Osteoblast (primary cell): ENCODE results near the gene PPARD. TPM values are rescaled to one million over a fixed set of nuclear protein-coding genes. Genes with fewer than 3 reads are reported as not detected.

Experiments used
- DNase-seq: peaks from one replicate; pipeline ENCODE4 v3.0.0; 2011; ENCODE audit warnings: low spot score, mixed read lengths; ENCODE audit not compliant: insufficient read length; ENCODE audit errors: missing footprints
- H2AFZ ChIP-seq: 2 replicates; pipeline ENCODE4 v1.6.0; 2011; ENCODE audit warnings: mild to moderate bottlenecking, low read length
- H3K27ac ChIP-seq: 2 replicates; pipeline ENCODE4 v1.5.1; 2011; ENCODE audit warnings: mild to moderate bottlenecking, low read depth, low read length, moderate library complexity
- H3K27me3 ChIP-seq: 2 replicates; pipeline ENCODE4 v1.6.0; 2012; ENCODE audit warnings: mild to moderate bottlenecking, control low read depth, inconsistent platforms, low read length, moderate library complexity; ENCODE audit not compliant: insufficient read depth
- H3K36me3 ChIP-seq: 2 replicates; pipeline ENCODE4 v1.5.1; 2011; ENCODE audit warnings: mild to moderate bottlenecking, low read length, control low read depth, moderate library complexity; ENCODE audit not compliant: insufficient read depth
- H3K4me1 ChIP-seq: 2 replicates; pipeline ENCODE4 v1.5.1; 2011; ENCODE audit warnings: mild to moderate bottlenecking, low read length, control low read depth, moderate library complexity; ENCODE audit not compliant: insufficient read depth
- H3K4me2 ChIP-seq: 2 replicates; pipeline ENCODE4 v1.6.0; 2011; ENCODE audit warnings: mild to moderate bottlenecking, low read length; ENCODE audit not compliant: insufficient read depth
- H3K4me3 ChIP-seq: fragments of 200-600 bp; sonication (generic); 3 replicates; pipeline ENCODE4 v1.5.1; 2012; ENCODE audit warnings: mild to moderate bottlenecking, low read length, inconsistent platforms; ENCODE audit not compliant: insufficient read depth
- H3K79me2 ChIP-seq: 2 replicates; pipeline ENCODE4 v1.6.0; 2012; ENCODE audit warnings: mild to moderate bottlenecking, low read length, control low read depth, inconsistent platforms; ENCODE audit not compliant: insufficient read depth
- H3K9me3 ChIP-seq: 2 replicates; pipeline ENCODE4 v1.5.1; 2011; ENCODE audit warnings: low read depth, low read length, control low read depth
- H4K20me1 ChIP-seq: 2 replicates; pipeline ENCODE4 v1.6.0; 2012; ENCODE audit warnings: mild to moderate bottlenecking, low read length, control low read depth; ENCODE audit not compliant: insufficient read depth
- total RNA-seq: library from RNA; depleted of rRNA; stranded (reverse); fragments of >200 nt; gene quantifications from 2 replicates; pipeline ENCODE4 v1.2.3, GENCODE V29; 2012
- TF ChIP-seq, protein P1 (sequence below): IDR thresholded peaks from 2 replicates; pipeline ENCODE4 v1.5.1; 2011; ENCODE audit warnings: mild to moderate bottlenecking, low read depth, low read length, moderate library complexity; ENCODE audit errors: extremely low read depth

The PPARD gene
- total RNA-seq, 1 donor = 12.3 TPM

DNA sequence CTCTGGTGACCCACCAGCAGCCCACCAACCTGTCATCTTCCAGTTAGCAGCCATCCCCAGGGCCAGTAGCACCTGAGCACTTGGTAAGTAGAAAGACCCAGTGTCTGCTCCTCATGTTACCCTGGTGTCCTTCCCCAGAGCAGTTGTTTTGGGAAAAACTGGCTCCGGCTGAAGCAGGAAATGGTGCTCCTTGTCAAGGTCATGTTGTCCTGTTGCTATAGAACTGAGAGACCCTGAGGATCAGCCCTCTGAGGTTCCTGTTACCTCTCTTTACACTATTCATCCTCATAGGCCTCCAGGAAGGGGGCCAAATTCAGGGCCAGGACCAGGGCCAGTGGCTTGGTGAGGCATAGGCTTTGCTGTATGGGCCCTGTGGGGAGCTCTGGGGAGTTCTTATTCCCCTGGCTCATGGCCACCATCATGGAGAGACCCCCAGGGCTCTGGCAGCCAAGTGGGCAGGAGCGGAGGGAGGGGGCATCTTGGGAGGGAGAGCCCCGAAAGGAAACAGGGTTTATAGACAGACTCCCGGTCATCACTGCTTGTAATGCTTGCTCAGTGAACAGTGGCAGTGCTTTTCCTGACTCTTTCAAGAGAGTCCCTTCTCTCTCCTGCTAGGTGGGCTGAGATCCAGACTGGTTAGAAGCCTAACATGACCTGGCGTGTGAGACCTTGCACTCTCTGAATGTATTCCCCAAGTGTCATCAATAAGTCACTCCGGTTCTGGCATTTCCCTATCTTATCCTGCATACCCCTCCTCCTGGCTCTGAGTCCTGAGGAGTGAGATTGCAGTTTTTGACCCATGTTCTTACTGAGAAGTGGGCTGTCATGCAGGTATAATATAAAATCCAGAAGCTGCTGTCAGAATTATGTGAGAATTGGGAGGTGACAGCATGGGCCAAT, 50.7 kb downstream of the PPARD start:
- no peak overlapping the region for H2AFZ ChIP-seq
- H3K9me3 ChIP-seq = no peaks in the 10 kb centered on the region
- peak overlapping the region; percentile 96 for H3K27ac ChIP-seq
- H3K4me1 ChIP-seq = peaks cover 56% of the 10 kb centered on the region
- TF ChIP-seq, protein P1, sequence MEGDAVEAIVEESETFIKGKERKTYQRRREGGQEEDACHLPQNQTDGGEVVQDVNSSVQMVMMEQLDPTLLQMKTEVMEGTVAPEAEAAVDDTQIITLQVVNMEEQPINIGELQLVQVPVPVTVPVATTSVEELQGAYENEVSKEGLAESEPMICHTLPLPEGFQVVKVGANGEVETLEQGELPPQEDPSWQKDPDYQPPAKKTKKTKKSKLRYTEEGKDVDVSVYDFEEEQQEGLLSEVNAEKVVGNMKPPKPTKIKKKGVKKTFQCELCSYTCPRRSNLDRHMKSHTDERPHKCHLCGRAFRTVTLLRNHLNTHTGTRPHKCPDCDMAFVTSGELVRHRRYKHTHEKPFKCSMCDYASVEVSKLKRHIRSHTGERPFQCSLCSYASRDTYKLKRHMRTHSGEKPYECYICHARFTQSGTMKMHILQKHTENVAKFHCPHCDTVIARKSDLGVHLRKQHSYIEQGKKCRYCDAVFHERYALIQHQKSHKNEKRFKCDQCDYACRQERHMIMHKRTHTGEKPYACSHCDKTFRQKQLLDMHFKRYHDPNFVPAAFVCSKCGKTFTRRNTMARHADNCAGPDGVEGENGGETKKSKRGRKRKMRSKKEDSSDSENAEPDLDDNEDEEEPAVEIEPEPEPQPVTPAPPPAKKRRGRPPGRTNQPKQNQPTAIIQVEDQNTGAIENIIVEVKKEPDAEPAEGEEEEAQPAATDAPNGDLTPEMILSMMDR = no peak
- H3K36me3 ChIP-seq = no peaks in the 10 kb centered on the region
- no peak overlapping the region for H3K4me2 ChIP-seq
- H3K79me2 ChIP-seq = peaks cover 77% of the 10 kb centered on the region
- DNase-seq = no peak
- H3K4me3 ChIP-seq = no peak overlapping the region
- no peaks in the 10 kb centered on the region for H4K20me1 ChIP-seq
- H3K27me3 ChIP-seq = no peaks in the 10 kb centered on the region

DNA sequence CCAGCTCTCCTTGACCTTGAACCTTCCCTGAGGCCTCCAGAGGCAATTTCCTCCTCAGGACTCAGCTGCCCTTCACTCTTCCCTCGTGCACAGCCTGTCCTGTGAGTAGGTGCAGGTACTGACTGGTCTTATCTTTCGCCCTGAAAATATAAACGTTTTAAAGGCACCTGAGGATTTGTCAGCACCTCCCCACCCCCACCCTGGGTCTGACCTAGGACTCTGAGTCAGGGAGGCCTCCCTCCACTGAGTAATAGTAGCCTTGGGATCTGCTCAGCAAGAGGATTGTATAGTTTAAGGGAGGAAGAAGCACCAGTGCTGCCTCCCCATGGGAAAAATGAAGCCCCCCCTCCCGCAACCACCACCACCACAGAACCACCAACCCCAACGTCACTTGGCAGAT, 54.6 kb downstream of the PPARD start:
- Histone ChIP-seq H4K20me1 (peaks cover 11% of the 10 kb centered on the region), H2AFZ (no peak overlapping the region), H3K4me2 (no peak overlapping the region), H3K4me3 (no peak overlapping the region), H3K36me3 (no peaks in the 10 kb centered on the region), H3K27ac (peak overlapping the region; percentile 53), H3K79me2 (peaks cover 89% of the 10 kb centered on the region), H3K9me3 (no peaks in the 10 kb centered on the region), H3K4me1 (peaks cover 42% of the 10 kb centered on the region), H3K27me3 (no peaks in the 10 kb centered on the region)
- TF ChIP-seq, protein P1 = no peak
- DNase-seq = no peak

DNA sequence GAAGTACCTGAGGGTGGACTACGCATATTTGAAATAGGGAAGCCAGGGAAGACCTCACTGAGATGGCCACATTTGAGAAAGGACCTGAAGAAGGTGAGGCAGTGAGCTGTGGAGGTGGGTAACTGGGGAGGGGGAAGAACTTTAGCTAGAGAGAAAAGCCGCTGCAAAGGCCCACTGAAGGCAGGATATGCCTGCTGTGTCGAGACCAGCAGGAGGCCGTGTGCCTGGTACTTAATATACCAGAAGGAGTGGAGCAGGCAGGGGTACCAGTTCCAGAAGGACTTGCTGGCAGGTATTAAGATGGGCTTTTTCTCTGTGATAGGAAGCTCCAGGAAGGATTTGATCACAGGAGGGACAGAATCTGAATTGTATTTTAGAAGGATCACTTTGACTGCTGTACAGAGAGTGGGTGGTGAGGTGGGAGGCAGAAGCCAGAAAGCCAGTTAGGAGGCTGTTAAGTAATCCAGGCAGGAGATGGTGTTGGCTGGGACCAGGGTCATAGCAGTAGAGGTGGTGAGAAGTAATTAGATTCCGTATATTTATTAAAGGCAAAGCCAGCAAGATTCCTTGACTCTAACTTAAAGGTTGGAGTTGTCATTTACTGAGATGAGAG, 55.6 kb downstream of the PPARD start:
- Histone ChIP-seq H3K4me2 (no peak overlapping the region), H3K9me3 (no peaks in the 10 kb centered on the region)
- TF ChIP-seq, protein P1 = no peak

DNA sequence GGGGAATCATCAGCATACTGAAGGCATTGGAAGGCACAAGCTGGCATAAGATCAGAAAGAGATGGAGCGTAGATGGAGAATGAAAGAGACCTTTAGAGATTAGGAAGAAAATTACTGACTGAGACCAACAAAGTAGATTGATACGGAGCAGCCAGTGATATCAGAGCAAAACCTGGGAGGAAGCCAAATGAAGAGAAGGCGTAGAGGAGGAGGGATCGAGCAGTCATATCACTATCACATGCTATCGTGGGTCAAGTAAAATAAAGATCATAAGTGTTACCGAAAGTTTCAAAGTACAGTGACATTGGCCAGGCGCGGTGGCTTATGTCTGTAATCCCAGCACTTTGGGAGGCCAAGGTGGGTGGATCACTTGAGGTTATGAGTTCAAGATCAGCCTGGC, 56.2 kb downstream of the PPARD start:
- peaks cover 20% of the 10 kb centered on the region for H4K20me1 ChIP-seq
- DNase-seq = no peak
- H3K4me1 ChIP-seq = peaks cover 27% of the 10 kb centered on the region
- H3K79me2 ChIP-seq = peaks cover 89% of the 10 kb centered on the region
- no peaks in the 10 kb centered on the region for H3K27me3 ChIP-seq
- H3K36me3 ChIP-seq = no peaks in the 10 kb centered on the region
- H3K4me2 ChIP-seq = no peak overlapping the region
- no peak overlapping the region for H2AFZ ChIP-seq
- H3K9me3 ChIP-seq = no peaks in the 10 kb centered on the region
- no peak overlapping the region for H3K4me3 ChIP-seq
- peak overlapping the region; percentile 53 for H3K27ac ChIP-seq
- TF ChIP-seq, protein P1 = no peak

More for the DNA sequence above, 55.6 kb downstream of the PPARD start:
- H3K27me3 ChIP-seq = no peaks in the 10 kb centered on the region
- H3K27ac ChIP-seq = peak overlapping the region; percentile 53
- peaks cover 14% of the 10 kb centered on the region for H4K20me1 ChIP-seq
- DNase-seq = no peak
- H3K4me3 ChIP-seq = no peak overlapping the region
- peaks cover 89% of the 10 kb centered on the region for H3K79me2 ChIP-seq
- H3K4me1 ChIP-seq = peaks cover 33% of the 10 kb centered on the region
- no peaks in the 10 kb centered on the region for H3K36me3 ChIP-seq
- H2AFZ ChIP-seq = no peak overlapping the region
